ENCODE measurements around the gene PPP1R1B. TPM values are rescaled to one million over a fixed set of nuclear protein-coding genes. Genes with fewer than 3 reads are reported as not detected.

PPP1R1B gene
- total RNA-seq, 1 donor from 2014 or later, result 1.2 TPM

- DNase-seq (ENCODE audit: low spot score), result no peak
- intact Hi-C loops (cut with DNase I), result loop anchor here (5.0 kb wide), 1 partner anchor 280 kb away; no protein-coding TSS in a partner anchor
These were observed 15.1 kb downstream of the PPP1R1B start for GRCh38 chr17:39641883-39642282.

GRCh38 chr17:39642291-39643074 is 15.7 kb downstream of the PPP1R1B start:
- DNase-seq (ENCODE audit: low spot score), result no peak
- intact Hi-C loops (cut with DNase I), result loop anchor here (5.0 kb wide), 1 partner anchor 280 kb away; no protein-coding TSS in a partner anchor

GRCh38 chr17:39643271-39643670 is 16.5 kb downstream of the PPP1R1B start:
- no peak for DNase-seq (ENCODE audit: low spot score)
- intact Hi-C loops (cut with DNase I), result loop anchor here (5.0 kb wide), 1 partner anchor 279 kb away; no protein-coding TSS in a partner anchor

- intact Hi-C loops (cut with DNase I), result no loop called here
These were observed 20.5 kb downstream of the PPP1R1B start for GRCh38 chr17:39647256-39647655.

GRCh38 chr17:39648616-39649366 is 22.0 kb downstream of the PPP1R1B start:
- DNase-seq (ENCODE audit: low spot score), result no peak
- intact Hi-C loops (cut with DNase I), result no loop called here

More at GRCh38 chr17:39647256-39647655, 20.5 kb downstream of the PPP1R1B start:
- DNase-seq (ENCODE audit: low spot score), result no peak

- intact Hi-C loops (cut with DNase I), result no loop called here
- DNase-seq (ENCODE audit: low spot score), result no peak
These were observed 23.4 kb downstream of the PPP1R1B start for GRCh38 chr17:39650121-39650579.

GRCh38 chr17:39651923-39652586 is 25.3 kb downstream of the PPP1R1B start:
- intact Hi-C loops (cut with DNase I), result no loop called here
- no peak for DNase-seq (ENCODE audit: low spot score)

GRCh38 chr17:39652587-39653315 is 26.0 kb downstream of the PPP1R1B start:
- no peak for DNase-seq (ENCODE audit: low spot score)
- intact Hi-C loops (cut with DNase I), result no loop called here

GRCh38 chr17:39653316-39653661 is 26.5 kb downstream of the PPP1R1B start:
- intact Hi-C loops (cut with DNase I), result no loop called here
- DNase-seq (ENCODE audit: low spot score), result no peak

- DNase-seq (ENCODE audit: low spot score), result no peak
- intact Hi-C loops (cut with DNase I), result no loop called here
These were observed 27.0 kb downstream of the PPP1R1B start for GRCh38 chr17:39653662-39654331.

- DNase-seq (ENCODE audit: low spot score), result no peak
- intact Hi-C loops (cut with DNase I), result no loop called here
These were observed 28.4 kb downstream of the PPP1R1B start for GRCh38 chr17:39655105-39655504.

GRCh38 chr17:39658346-39658745 is 31.6 kb downstream of the PPP1R1B start:
- DNase-seq (ENCODE audit: low spot score), result no peak
- intact Hi-C loops (cut with DNase I), result no loop called here

- intact Hi-C loops (cut with DNase I), result no loop called here
- no peak for DNase-seq (ENCODE audit: low spot score)
These were observed 32.0 kb downstream of the PPP1R1B start for GRCh38 chr17:39658760-39659159.

- intact Hi-C loops (cut with DNase I), result no loop called here
- no peak for DNase-seq (ENCODE audit: low spot score)
These were observed 32.7 kb downstream of the PPP1R1B start for GRCh38 chr17:39659279-39660010.

- DNase-seq (ENCODE audit: low spot score), result no peak
- intact Hi-C loops (cut with DNase I), result no loop called here
These were observed 33.2 kb downstream of the PPP1R1B start for GRCh38 chr17:39660011-39660360.

- DNase-seq (ENCODE audit: low spot score), result no peak
- intact Hi-C loops (cut with DNase I), result no loop called here
These were observed 33.9 kb downstream of the PPP1R1B start for GRCh38 chr17:39660397-39661385.
